Activated naive CD8-positive, alpha-beta T cell treated with anti-CD3 and anti-CD28 coated beads, Interleukin-2, amount 10 ng/mL, durations not matched to agents 7 days and 5 days (primary cell): ENCODE results near the gene KLF6. TPM values are rescaled to one million over a fixed set of nuclear protein-coding genes. Genes with fewer than 3 reads are reported as not detected.
A peak's percentile ranks its signal among the peaks of the same experiment; 100 is the strongest.

Experiments used
- ATAC-seq: fragments of 150-1000 bp; cut with Tn5 transposase; one replicate; pipeline ENCODE4 v1.10.0; 2021; ENCODE audit warnings: low read depth, moderate library complexity
- POLR2A ChIA-PET: fragments of 350-600 bp; sonication (Branson Sonifier 250); formaldehyde crosslinking; loops from one replicate; lab custom pipeline; 2021; ENCODE audit warnings: antibody characterized with exemption; lab: Charles Lee
- DNase-seq: peaks from one replicate; pipeline ENCODE4 v3.0.0; 2021
- H3K27ac Mint-ChIP-seq: one replicate; pipeline ENCODE4 v1.8.0; 2022; ENCODE audit warnings: mild to moderate bottlenecking, mixed read lengths
- H3K27me3 Mint-ChIP-seq: one replicate; pipeline ENCODE4 v1.8.0; 2022; ENCODE audit warnings: mild to moderate bottlenecking, moderate library complexity, mixed read lengths
- H3K36me3 Mint-ChIP-seq: one replicate; pipeline ENCODE4 v1.8.0; 2021; ENCODE audit warnings: mild to moderate bottlenecking, mixed read lengths
- H3K4me1 Mint-ChIP-seq: one replicate; pipeline ENCODE4 v1.8.0; 2021; ENCODE audit warnings: mixed read lengths
- H3K4me3 Mint-ChIP-seq: one replicate; pipeline ENCODE4 v1.8.0; 2022; ENCODE audit warnings: mild to moderate bottlenecking, moderate library complexity, mixed read lengths
- H3K9me3 Mint-ChIP-seq: one replicate; pipeline ENCODE4 v1.8.0; 2021; ENCODE audit warnings: mixed read lengths
- total RNA-seq, 2 experiments: library from RNA; stranded (reverse); gene quantifications; one replicate each; pipeline ENCODE4 v1.2.3, GENCODE V29; 2021

KLF6 gene
- total RNA-seq, 2 experiments from 2014 or later = 350 to 352 TPM

GRCh38 chr10:3807211-3807927 is 22.4 kb upstream of the KLF6 start:
- no peaks in the 10 kb centered on the region for H3K9me3 Mint-ChIP-seq
- H3K36me3 Mint-ChIP-seq = no peaks in the 10 kb centered on the region
- ATAC-seq (no peak), DNase-seq (no peak)
- peak overlapping the region; percentile 77 for H3K4me3 Mint-ChIP-seq
- H3K4me1 Mint-ChIP-seq = peaks cover 68% of the 10 kb centered on the region
- H3K27me3 Mint-ChIP-seq = no peaks in the 10 kb centered on the region
- peak overlapping the region; percentile 98 for H3K27ac Mint-ChIP-seq
- POLR2A ChIA-PET = interaction anchor here (0.6 to 8.8 kb wide), 14 partner anchors 21 to 324 kb away, joined by 3 to 533 read pairs (median 3); partner anchors contain the start of gene KLF6

- POLR2A ChIA-PET = interaction anchor here (0.6 to 8.8 kb wide), 15 partner anchors 22 to 325 kb away, joined by 3 to 533 read pairs (median 4); partner anchors contain the start of gene KLF6
- peaks cover 61% of the 10 kb centered on the region for H3K4me1 Mint-ChIP-seq
- peak overlapping the region; percentile 77 for H3K4me3 Mint-ChIP-seq
- no peaks in the 10 kb centered on the region for H3K36me3 Mint-ChIP-seq
- H3K27ac Mint-ChIP-seq = peak overlapping the region; percentile 98
- ATAC-seq = no peak
- no peak for DNase-seq
- no peaks in the 10 kb centered on the region for H3K9me3 Mint-ChIP-seq
- no peaks in the 10 kb centered on the region for H3K27me3 Mint-ChIP-seq
Observed at GRCh38 chr10:3806603-3807002, 21.6 kb upstream of the KLF6 start.

- no peaks in the 10 kb centered on the region for H3K9me3 Mint-ChIP-seq
- peaks cover 57% of the 10 kb centered on the region for H3K4me1 Mint-ChIP-seq
- DNase-seq (no peak), ATAC-seq (no peak)
- H3K27ac Mint-ChIP-seq = peak overlapping the region; percentile 98
- no peaks in the 10 kb centered on the region for H3K36me3 Mint-ChIP-seq
- peak overlapping the region; percentile 77 for H3K4me3 Mint-ChIP-seq
- POLR2A ChIA-PET = interaction anchor here (0.6 to 8.8 kb wide), 17 partner anchors 12 to 326 kb away, joined by 3 to 533 read pairs (median 4); partner anchors contain the start of gene KLF6
- H3K27me3 Mint-ChIP-seq = no peaks in the 10 kb centered on the region
Observed at GRCh38 chr10:3805791-3806461, 20.9 kb upstream of the KLF6 start.

GRCh38 chr10:3805201-3805790 is 20.3 kb upstream of the KLF6 start:
- peaks cover 59% of the 10 kb centered on the region for H3K4me1 Mint-ChIP-seq
- peak overlapping the region; percentile 77 for H3K4me3 Mint-ChIP-seq
- no peaks in the 10 kb centered on the region for H3K9me3 Mint-ChIP-seq
- H3K27ac Mint-ChIP-seq = peak overlapping the region; percentile 98
- no peaks in the 10 kb centered on the region for H3K27me3 Mint-ChIP-seq
- POLR2A ChIA-PET = interaction anchor here (0.8 to 8.8 kb wide), 15 partner anchors 12 to 326 kb away, joined by 3 to 533 read pairs (median 5); partner anchors contain the start of gene KLF6
- no peaks in the 10 kb centered on the region for H3K36me3 Mint-ChIP-seq
- peak; percentile 27 for ATAC-seq
- no peak for DNase-seq

- Mint-ChIP-seq H3K9me3 (peaks cover 3% of the 10 kb centered on the region), H3K27ac (peak overlapping the region; percentile 98), H3K27me3 (no peaks in the 10 kb centered on the region), H3K4me1 (peaks cover 58% of the 10 kb centered on the region), H3K36me3 (peaks cover 6% of the 10 kb centered on the region), H3K4me3 (peak overlapping the region; percentile 71)
- DNase-seq = peak; percentile 63
- peak; percentile 53 for ATAC-seq
- POLR2A ChIA-PET = interaction anchor here (1.7 to 8.8 kb wide), 5 partner anchors 21 to 167 kb away, joined by 5 to 533 read pairs (median 16); partner anchors contain the start of gene KLF6
Observed at GRCh38 chr10:3803927-3804741, 19.1 kb upstream of the KLF6 start.

GRCh38 chr10:3803295-3803926 is 18.4 kb upstream of the KLF6 start:
- peak overlapping the region; percentile 98 for H3K27ac Mint-ChIP-seq
- POLR2A ChIA-PET = interaction anchor here (4.9 kb wide), 1 partner anchor 18 kb away, joined by 89 read pairs; the partner anchor contains the start of gene KLF6
- peaks cover 10% of the 10 kb centered on the region for H3K36me3 Mint-ChIP-seq

GRCh38 chr10:3802526-3803265 is 17.7 kb upstream of the KLF6 start:
- no peak overlapping the region for H3K4me3 Mint-ChIP-seq
- no peak for DNase-seq

More at GRCh38 chr10:3803295-3803926, 18.4 kb upstream of the KLF6 start:
- Mint-ChIP-seq H3K4me1 (peaks cover 56% of the 10 kb centered on the region), H3K4me3 (peak overlapping the region; percentile 71), H3K9me3 (peaks cover 4% of the 10 kb centered on the region), H3K27me3 (no peaks in the 10 kb centered on the region)
- DNase-seq (no peak), ATAC-seq (no peak)

GRCh38 chr10:3801558-3802192 is 16.7 kb upstream of the KLF6 start:
- H3K4me3 Mint-ChIP-seq = no peak overlapping the region
- peaks cover 46% of the 10 kb centered on the region for H3K4me1 Mint-ChIP-seq
- POLR2A ChIA-PET = interaction anchor here (1.0 to 4.9 kb wide), 4 partner anchors 8 to 18 kb away, joined by 3 to 89 read pairs (median 7); partner anchors contain the start of gene KLF6
- DNase-seq = no peak
- peak overlapping the region; percentile 23 for H3K27ac Mint-ChIP-seq
- no peak for ATAC-seq
- no peaks in the 10 kb centered on the region for H3K27me3 Mint-ChIP-seq
- H3K36me3 Mint-ChIP-seq = peaks cover 16% of the 10 kb centered on the region
- H3K9me3 Mint-ChIP-seq = peaks cover 6% of the 10 kb centered on the region

More at GRCh38 chr10:3802526-3803265, 17.7 kb upstream of the KLF6 start:
- Mint-ChIP-seq H3K9me3 (peaks cover 6% of the 10 kb centered on the region), H3K36me3 (peaks cover 14% of the 10 kb centered on the region), H3K27me3 (no peaks in the 10 kb centered on the region), H3K4me1 (peaks cover 55% of the 10 kb centered on the region), H3K27ac (no peak overlapping the region)
- ATAC-seq = no peak
- POLR2A ChIA-PET = interaction anchor here (4.9 kb wide), 1 partner anchor 17 kb away, joined by 89 read pairs; the partner anchor contains the start of gene KLF6

- ATAC-seq (no peak), DNase-seq (no peak)
- Mint-ChIP-seq H3K36me3 (peaks cover 19% of the 10 kb centered on the region), H3K4me1 (peaks cover 36% of the 10 kb centered on the region), H3K27me3 (no peaks in the 10 kb centered on the region), H3K9me3 (peaks cover 7% of the 10 kb centered on the region), H3K4me3 (peak overlapping the region; percentile 7), H3K27ac (no peak overlapping the region)
- POLR2A ChIA-PET = interaction anchor here (0.6 to 4.9 kb wide), 6 partner anchors 9 to 713 kb away, joined by 3 to 89 read pairs (median 6); partner anchors contain the start of gene KLF6
Observed at GRCh38 chr10:3800586-3800985, 15.6 kb upstream of the KLF6 start.

GRCh38 chr10:3797750-3798149 is 12.7 kb upstream of the KLF6 start:
- H3K27me3 Mint-ChIP-seq = no peaks in the 10 kb centered on the region

GRCh38 chr10:3793553-3793952 is 8.5 kb upstream of the KLF6 start:
- H3K9me3 Mint-ChIP-seq = peaks cover 26% of the 10 kb centered on the region
- DNase-seq (no peak), ATAC-seq (no peak)
- no peaks in the 10 kb centered on the region for H3K27me3 Mint-ChIP-seq
- POLR2A ChIA-PET = interaction anchor here (1.6 to 4.6 kb wide), 2 partner anchors 9 to 12 kb away, joined by 4 to 55 read pairs; partner anchors contain the start of gene KLF6
- peaks cover 11% of the 10 kb centered on the region for H3K4me1 Mint-ChIP-seq
- H3K36me3 Mint-ChIP-seq = peaks cover 38% of the 10 kb centered on the region
- H3K4me3 Mint-ChIP-seq = no peak overlapping the region
- H3K27ac Mint-ChIP-seq = no peak overlapping the region

More at GRCh38 chr10:3797750-3798149, 12.7 kb upstream of the KLF6 start:
- ATAC-seq (peak; percentile 32), DNase-seq (no peak)
- peaks cover 31% of the 10 kb centered on the region for H3K4me1 Mint-ChIP-seq
- peaks cover 17% of the 10 kb centered on the region for H3K9me3 Mint-ChIP-seq
- peak overlapping the region; percentile 11 for H3K27ac Mint-ChIP-seq
- H3K36me3 Mint-ChIP-seq = peaks cover 31% of the 10 kb centered on the region
- POLR2A ChIA-PET = interaction anchor here (1.0 to 1.3 kb wide), 2 partner anchors 12 to 15 kb away, joined by 4 to 7 read pairs; partner anchors contain the start of gene KLF6
- no peak overlapping the region for H3K4me3 Mint-ChIP-seq
